ENCODE measurements around the gene RAPGEFL1.
"Not testable (repeated sequence)": the region's sequence is repeated elsewhere in the genome, so short reads cannot be mapped to it uniquely, and the experiment has no call there.

The RAPGEFL1 gene

GRCh38 chr17:40191237-40192208 is 14.3 kb downstream of the RAPGEFL1 start:
- no peaks in the 10 kb centered on the region for H3K36me3 ChIP-seq (ENCODE audit: insufficient read depth, low read length)
- peaks cover 14% of the 10 kb centered on the region for H3K4me1 ChIP-seq (ENCODE audit: control insufficient read depth, insufficient read depth, low read length)
- peak overlapping the region; percentile 97 for H3K4me2 ChIP-seq (ENCODE audit: low read length)
- H3K27me3 ChIP-seq (ENCODE audit: control insufficient read depth, insufficient read depth, low read length), result no peaks in the 10 kb centered on the region
- peak overlapping the region; percentile 81 for H3K4me3 ChIP-seq (ENCODE audit: low read length)
- H3K9ac ChIP-seq (ENCODE audit: low read depth, low read length), result peak overlapping the region; percentile 56
- H3K9me3 ChIP-seq (replicated peaks; ENCODE audit: low read length), result no peaks in the 10 kb centered on the region

DNA sequence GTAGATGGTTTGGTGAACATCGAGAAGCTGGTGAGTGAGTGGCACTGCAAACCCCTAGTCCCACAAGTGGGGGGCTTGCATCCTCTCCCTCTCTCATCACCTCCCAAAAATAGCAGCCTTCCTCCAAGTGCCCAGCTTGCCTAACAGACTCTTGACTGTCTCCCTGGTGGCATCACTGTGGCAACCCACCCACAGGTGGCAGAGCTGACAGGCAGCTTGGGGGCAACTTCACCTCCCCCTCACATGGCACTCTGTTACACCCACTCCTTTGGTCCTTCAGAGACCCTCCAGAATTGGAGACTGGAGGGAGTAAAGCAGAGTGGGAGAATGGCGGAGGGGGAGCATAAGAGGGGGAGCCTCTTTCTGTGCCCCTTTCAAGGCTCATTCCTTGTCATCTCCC is 15.7 kb downstream of the RAPGEFL1 start:
- Histone ChIP-seq H3K27me3 (ENCODE audit: control insufficient read depth, insufficient read depth, low read length) (no peaks in the 10 kb centered on the region), H3K9ac (ENCODE audit: low read depth, low read length) (no peak overlapping the region), H3K4me1 (ENCODE audit: control insufficient read depth, insufficient read depth, low read length) (peaks cover 14% of the 10 kb centered on the region), H3K9me3 (replicated peaks; ENCODE audit: low read length) (no peaks in the 10 kb centered on the region), H3K4me2 (ENCODE audit: low read length) (no peak overlapping the region), H3K4me3 (ENCODE audit: low read length) (no peak overlapping the region), H3K36me3 (ENCODE audit: insufficient read depth, low read length) (no peaks in the 10 kb centered on the region)

DNA sequence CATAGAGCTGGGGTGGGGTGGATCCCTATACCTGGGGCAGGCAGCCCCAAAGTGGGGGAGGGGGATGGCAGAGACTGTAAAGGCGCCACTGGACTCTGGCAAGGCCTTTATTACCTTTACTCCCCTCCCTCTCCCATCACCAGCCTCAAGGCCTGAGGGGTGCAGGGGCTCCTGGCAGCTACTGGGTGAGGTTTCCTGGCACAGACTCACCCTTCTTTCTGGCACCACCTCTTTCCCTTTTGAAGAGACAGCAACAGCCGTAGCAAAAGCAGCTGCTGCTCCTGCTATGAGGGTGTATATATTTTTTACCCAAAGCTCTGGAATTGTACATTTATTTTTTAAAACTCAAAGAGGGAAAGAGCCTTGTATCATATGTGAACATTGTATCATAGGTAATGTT is 17.6 kb downstream of the RAPGEFL1 start:
- H3K4me1 ChIP-seq (ENCODE audit: control insufficient read depth, insufficient read depth, low read length), result peaks cover 14% of the 10 kb centered on the region
- no peak overlapping the region for H3K4me3 ChIP-seq (ENCODE audit: low read length)
- no peak overlapping the region for H3K9ac ChIP-seq (ENCODE audit: low read depth, low read length)
- H3K9me3 ChIP-seq (replicated peaks; ENCODE audit: low read length), result no peaks in the 10 kb centered on the region
- no peak overlapping the region for H3K4me2 ChIP-seq (ENCODE audit: low read length)
- H3K36me3 ChIP-seq (ENCODE audit: insufficient read depth, low read length), result no peaks in the 10 kb centered on the region
- no peaks in the 10 kb centered on the region for H3K27me3 ChIP-seq (ENCODE audit: control insufficient read depth, insufficient read depth, low read length)

GRCh38 chr17:40197550-40197949 is 20.3 kb downstream of the RAPGEFL1 start:
- Histone ChIP-seq H3K27me3 (ENCODE audit: control insufficient read depth, insufficient read depth, low read length) (no peaks in the 10 kb centered on the region), H3K9me3 (replicated peaks; ENCODE audit: low read length) (no peaks in the 10 kb centered on the region), H3K9ac (ENCODE audit: low read depth, low read length) (no peak overlapping the region), H3K4me3 (ENCODE audit: low read length) (no peak overlapping the region), H3K4me1 (ENCODE audit: control insufficient read depth, insufficient read depth, low read length) (peaks cover 2% of the 10 kb centered on the region), H3K4me2 (ENCODE audit: low read length) (no peak overlapping the region), H3K36me3 (ENCODE audit: insufficient read depth, low read length) (no peaks in the 10 kb centered on the region)

DNA sequence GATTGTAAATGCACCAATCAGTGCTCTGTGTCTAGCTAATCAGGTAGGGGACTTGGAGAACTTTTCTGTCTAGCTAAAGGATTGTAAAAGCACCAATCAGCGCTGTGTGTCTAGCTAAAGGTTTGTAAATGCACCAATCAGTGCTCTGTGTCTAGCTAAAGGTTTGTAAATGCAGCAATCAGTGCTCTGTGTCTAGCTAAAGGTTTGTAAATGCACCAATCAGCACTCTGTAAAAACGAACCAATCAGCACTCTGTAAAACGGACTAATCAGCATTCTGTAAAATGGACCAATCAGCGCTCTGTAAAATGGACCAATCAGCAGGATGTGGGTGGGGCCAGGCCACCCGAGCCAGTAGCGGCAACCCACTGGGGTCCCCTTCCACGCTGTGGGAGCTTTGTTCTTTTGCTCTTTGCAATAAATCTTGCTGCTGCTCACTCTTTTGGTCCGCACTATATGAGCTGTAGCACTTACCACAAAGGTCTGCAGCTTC is 20.7 kb downstream of the RAPGEFL1 start:
- not testable (repeated sequence) for H3K4me2 ChIP-seq (ENCODE audit: low read length); H3K27me3 ChIP-seq (ENCODE audit: control insufficient read depth, insufficient read depth, low read length); H3K4me3 ChIP-seq (ENCODE audit: low read length); H3K36me3 ChIP-seq (ENCODE audit: insufficient read depth, low read length); H3K9me3 ChIP-seq (replicated peaks; ENCODE audit: low read length); H3K9ac ChIP-seq (ENCODE audit: low read depth, low read length); H3K4me1 ChIP-seq (ENCODE audit: control insufficient read depth, insufficient read depth, low read length)

GRCh38 chr17:40198576-40198975 is 21.3 kb downstream of the RAPGEFL1 start:
- H3K4me2 ChIP-seq (ENCODE audit: low read length), result no peak overlapping the region
- no peaks in the 10 kb centered on the region for H3K9me3 ChIP-seq (replicated peaks; ENCODE audit: low read length)
- peaks cover 2% of the 10 kb centered on the region for H3K4me1 ChIP-seq (ENCODE audit: control insufficient read depth, insufficient read depth, low read length)
- no peaks in the 10 kb centered on the region for H3K36me3 ChIP-seq (ENCODE audit: insufficient read depth, low read length)
- H3K9ac ChIP-seq (ENCODE audit: low read depth, low read length), result no peak overlapping the region
- peaks cover 4% of the 10 kb centered on the region for H3K27me3 ChIP-seq (ENCODE audit: control insufficient read depth, insufficient read depth, low read length)
- no peak overlapping the region for H3K4me3 ChIP-seq (ENCODE audit: low read length)

DNA sequence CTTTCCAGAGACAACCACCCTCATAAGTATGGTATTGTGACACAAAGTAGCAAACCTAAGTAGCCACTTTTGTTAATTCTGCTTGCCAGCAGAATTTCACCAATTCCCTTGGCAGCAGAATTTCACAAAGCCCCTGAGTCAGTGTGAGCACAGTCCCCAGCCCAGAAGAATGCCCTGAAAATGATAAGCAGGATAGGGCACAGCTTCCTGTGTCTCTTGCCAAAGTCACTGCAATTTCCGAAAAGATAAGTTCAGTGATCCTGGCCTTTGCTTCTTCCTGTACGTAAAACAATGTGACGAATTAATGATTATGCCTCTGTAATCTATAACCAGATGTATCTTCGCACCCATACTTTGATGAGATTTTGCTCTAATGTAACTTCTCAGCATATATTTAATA is 25.9 kb downstream of the RAPGEFL1 start:
- Histone ChIP-seq H3K9ac (ENCODE audit: low read depth, low read length) (no peak overlapping the region), H3K4me2 (ENCODE audit: low read length) (no peak overlapping the region), H3K4me3 (ENCODE audit: low read length) (no peak overlapping the region), H3K36me3 (ENCODE audit: insufficient read depth, low read length) (no peaks in the 10 kb centered on the region), H3K9me3 (replicated peaks; ENCODE audit: low read length) (no peaks in the 10 kb centered on the region), H3K27me3 (ENCODE audit: control insufficient read depth, insufficient read depth, low read length) (peaks cover 4% of the 10 kb centered on the region), H3K4me1 (ENCODE audit: control insufficient read depth, insufficient read depth, low read length) (peaks cover 2% of the 10 kb centered on the region)

DNA sequence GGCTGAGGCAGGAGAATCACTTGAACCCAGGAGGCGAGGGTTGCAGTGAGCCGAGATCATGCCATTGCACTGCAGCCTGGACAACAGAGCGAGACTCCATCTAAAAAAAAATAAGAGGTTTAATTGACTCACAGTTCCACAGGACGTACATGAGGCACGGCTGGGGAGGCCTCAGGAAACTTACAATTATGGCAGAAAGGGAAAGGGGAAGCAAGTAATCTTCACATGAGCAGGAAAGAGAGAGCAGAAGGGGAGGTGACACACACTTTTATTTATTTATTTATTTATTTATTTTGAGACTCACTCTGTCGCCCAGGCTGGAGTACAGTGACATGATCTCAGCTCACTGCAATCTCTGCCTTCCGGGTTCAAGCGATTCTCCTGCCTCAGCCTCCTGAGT is 28.9 kb downstream of the RAPGEFL1 start:
- not testable (repeated sequence) for H3K9ac ChIP-seq (ENCODE audit: low read depth, low read length); H3K27me3 ChIP-seq (ENCODE audit: control insufficient read depth, insufficient read depth, low read length); H3K9me3 ChIP-seq (replicated peaks; ENCODE audit: low read length); H3K36me3 ChIP-seq (ENCODE audit: insufficient read depth, low read length); H3K4me3 ChIP-seq (ENCODE audit: low read length); H3K4me2 ChIP-seq (ENCODE audit: low read length); H3K4me1 ChIP-seq (ENCODE audit: control insufficient read depth, insufficient read depth, low read length)

GRCh38 chr17:40209404-40210093 is 32.3 kb downstream of the RAPGEFL1 start:
- H3K27me3 ChIP-seq (ENCODE audit: control insufficient read depth, insufficient read depth, low read length), result no peaks in the 10 kb centered on the region
- no peaks in the 10 kb centered on the region for H3K9me3 ChIP-seq (replicated peaks; ENCODE audit: low read length)
- H3K4me2 ChIP-seq (ENCODE audit: low read length), result no peak overlapping the region
- H3K4me1 ChIP-seq (ENCODE audit: control insufficient read depth, insufficient read depth, low read length), result peaks cover 7% of the 10 kb centered on the region
- no peak overlapping the region for H3K4me3 ChIP-seq (ENCODE audit: low read length)
- no peak overlapping the region for H3K9ac ChIP-seq (ENCODE audit: low read depth, low read length)
- H3K36me3 ChIP-seq (ENCODE audit: insufficient read depth, low read length), result no peaks in the 10 kb centered on the region

DNA sequence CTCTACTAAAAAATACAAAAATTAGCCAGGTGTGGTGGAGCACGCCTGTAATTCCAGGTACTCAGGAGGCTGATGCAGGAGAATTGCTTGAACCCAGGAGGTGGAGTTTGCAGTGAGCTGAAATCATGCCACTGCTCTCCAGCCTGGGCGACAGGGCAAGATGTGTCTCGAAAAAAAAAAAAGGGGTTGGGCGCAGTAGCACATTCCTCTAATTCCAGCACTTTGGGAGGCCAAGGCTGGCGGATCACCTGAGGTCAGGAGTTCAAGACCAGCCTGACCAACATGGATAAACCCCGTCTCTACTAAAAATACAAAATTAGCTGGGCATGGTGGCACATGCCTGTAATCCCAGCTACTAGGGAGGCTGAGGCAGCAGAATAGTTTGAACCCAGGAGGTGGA is 36.6 kb downstream of the RAPGEFL1 start:
- not testable (repeated sequence) for H3K9ac ChIP-seq (ENCODE audit: low read depth, low read length); H3K4me2 ChIP-seq (ENCODE audit: low read length); H3K9me3 ChIP-seq (replicated peaks; ENCODE audit: low read length); H3K36me3 ChIP-seq (ENCODE audit: insufficient read depth, low read length); H3K4me3 ChIP-seq (ENCODE audit: low read length); H3K27me3 ChIP-seq (ENCODE audit: control insufficient read depth, insufficient read depth, low read length)
- H3K4me1 ChIP-seq (ENCODE audit: control insufficient read depth, insufficient read depth, low read length), result peaks cover 11% of the 10 kb centered on the region

DNA sequence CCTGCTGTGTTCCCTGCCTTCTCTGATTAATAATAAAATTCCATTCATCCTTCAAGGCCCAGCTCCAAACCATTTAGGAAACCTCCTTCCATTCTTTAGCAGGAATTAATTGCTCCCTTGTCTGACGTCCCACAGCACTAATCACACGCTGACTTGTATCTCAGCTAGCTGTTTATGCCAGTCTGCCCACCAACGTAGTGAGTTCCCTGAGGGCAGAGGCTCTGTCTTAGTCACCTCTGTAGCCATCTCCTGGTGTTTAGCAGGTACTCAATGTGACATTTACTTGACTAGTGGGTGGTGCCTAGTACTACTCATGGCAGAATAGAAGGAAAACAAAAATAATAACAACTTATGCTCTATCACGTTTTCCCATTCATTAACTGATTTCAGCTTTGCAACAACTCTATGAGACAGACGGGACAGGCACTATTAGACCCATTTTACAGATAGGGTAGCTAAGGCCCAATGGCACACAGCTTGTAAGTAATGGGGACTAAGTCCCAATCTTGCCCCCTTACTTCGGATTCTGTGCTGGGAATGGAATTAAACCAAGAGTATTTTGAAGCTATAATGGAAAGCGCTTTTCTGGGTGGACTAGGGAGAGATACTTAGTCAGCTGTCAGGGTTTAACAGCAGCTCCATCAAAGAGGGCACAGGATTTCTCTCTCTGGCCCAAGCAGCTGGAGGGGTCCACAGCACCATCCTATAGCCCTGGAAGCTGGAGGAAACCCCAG is 40.9 kb downstream of the RAPGEFL1 start:
- no peaks in the 10 kb centered on the region for H3K36me3 ChIP-seq (ENCODE audit: insufficient read depth, low read length)
- H3K9ac ChIP-seq (ENCODE audit: low read depth, low read length), result peak overlapping the region; percentile 72
- no peaks in the 10 kb centered on the region for H3K9me3 ChIP-seq (replicated peaks; ENCODE audit: low read length)
- no peaks in the 10 kb centered on the region for H3K27me3 ChIP-seq (ENCODE audit: control insufficient read depth, insufficient read depth, low read length)
- peak overlapping the region; percentile 95 for H3K4me2 ChIP-seq (ENCODE audit: low read length)
- H3K4me3 ChIP-seq (ENCODE audit: low read length), result peak overlapping the region; percentile 70
- peaks cover 4% of the 10 kb centered on the region for H3K4me1 ChIP-seq (ENCODE audit: control insufficient read depth, insufficient read depth, low read length)
